Midbrain (tissue), 1 donor: Measurements from ENCODE around the gene OR56B4.
"Not testable (repeated sequence)": the region's sequence is repeated elsewhere in the genome, so short reads cannot be mapped to it uniquely, and the experiment has no call there.

Experiments
- DNase-seq: peaks from one replicate; lab custom pipeline; 2025; lab: John Stamatoyannopoulos, UW

OR56B4 gene, protein sequence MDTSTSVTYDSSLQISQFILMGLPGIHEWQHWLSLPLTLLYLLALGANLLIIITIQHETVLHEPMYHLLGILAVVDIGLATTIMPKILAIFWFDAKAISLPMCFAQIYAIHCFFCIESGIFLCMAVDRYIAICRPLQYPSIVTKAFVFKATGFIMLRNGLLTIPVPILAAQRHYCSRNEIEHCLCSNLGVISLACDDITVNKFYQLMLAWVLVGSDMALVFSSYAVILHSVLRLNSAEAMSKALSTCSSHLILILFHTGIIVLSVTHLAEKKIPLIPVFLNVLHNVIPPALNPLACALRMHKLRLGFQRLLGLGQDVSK

GRCh38 chr11:6107384-6107783 lies at the start of gene OR56B4:
Gene OR56B4 (plus strand): TSS chr11:6107684. CDS start chr11:6107779, 95 bp downstream.
- not testable (repeated sequence) for DNase-seq

DNA sequence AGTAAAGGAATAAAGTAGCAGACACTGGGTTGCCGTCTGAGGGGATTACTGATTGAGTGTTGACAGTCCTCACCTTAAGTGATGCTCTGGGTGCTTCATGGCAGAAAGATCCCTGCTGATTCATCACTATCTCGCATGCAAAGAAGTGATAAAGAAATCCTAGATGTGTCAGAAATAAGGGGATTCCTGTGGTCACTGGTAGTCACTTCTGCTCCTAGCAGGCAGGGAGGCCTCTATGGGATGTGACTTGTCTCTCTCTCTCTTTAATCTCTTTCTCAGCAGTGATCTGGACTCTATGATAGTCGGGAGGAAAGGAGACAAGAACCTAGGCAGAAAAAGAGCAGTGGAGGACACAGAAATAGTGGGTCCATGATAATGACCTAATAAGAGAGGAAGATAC lies 46.0 kb upstream of the OR56B4 start:
- no peak for DNase-seq

GRCh38 chr11:6062691-6063358 lies 44.7 kb upstream of the OR56B4 start:
- no peak for DNase-seq

DNA sequence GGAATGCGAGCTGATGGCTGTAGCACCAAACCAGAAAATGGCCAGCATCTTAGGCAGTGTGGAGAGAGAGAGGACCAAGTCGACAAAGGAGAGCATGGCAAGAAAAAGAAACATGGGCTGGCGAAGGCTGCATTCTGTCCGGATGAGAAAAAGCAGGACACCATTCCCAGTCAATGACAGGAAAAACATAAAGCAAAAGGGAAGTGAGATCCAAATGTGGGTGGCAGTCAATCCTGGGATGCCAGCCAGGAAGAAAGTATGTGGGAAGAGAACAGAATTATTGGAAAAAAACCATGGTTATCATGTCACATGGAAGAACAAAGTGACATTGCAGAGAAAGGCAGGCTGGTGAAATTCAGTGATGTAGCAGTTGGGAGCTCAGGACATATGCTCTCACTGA lies 40.0 kb upstream of the OR56B4 start:
- DNase-seq: no peak

GRCh38 chr11:6076443-6076842 lies 31.0 kb upstream of the OR56B4 start:
- not testable (repeated sequence) for DNase-seq

- no peak for DNase-seq
Measured at GRCh38 chr11:6077723-6078122, 29.8 kb upstream of the OR56B4 start.

DNA sequence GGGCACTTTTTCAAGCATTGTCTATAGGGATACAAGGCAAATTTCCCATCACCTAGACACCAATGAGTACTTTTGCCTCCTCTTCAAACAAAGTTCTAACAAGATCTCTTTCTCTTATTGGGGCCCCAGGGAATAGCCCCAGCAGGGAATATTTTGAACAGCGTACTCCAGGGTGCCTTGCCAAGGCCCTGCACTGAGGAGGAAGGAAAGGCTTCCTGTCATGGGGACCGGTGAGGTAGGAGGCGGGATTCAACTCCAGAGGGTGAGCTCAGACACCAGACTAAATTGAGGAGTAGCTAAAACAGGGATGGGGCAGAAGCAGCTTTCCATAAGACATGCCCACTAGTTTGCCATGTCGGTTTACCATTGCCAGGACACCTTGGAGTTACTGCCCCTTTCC lies 28.0 kb upstream of the OR56B4 start:
- no peak for DNase-seq

DNA sequence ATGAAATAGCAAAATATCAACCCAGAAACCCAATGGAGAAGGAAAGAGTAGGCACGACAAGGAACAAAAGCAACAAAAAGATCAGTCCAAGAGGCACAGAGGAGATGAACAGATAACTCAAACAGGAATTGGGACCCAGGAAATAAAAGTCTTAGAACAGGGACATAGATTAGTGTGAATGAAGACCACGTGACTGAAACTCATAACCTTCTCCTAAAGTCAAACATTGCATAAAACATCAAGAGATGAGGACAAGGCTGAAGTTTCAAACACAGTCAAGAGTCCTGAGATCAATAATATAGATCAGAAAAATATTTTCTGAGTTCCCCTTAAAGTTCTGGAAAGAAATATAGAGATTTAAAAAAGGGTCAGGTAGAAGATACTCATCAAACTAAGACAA lies 24.4 kb upstream of the OR56B4 start:
- no peak for DNase-seq

DNA sequence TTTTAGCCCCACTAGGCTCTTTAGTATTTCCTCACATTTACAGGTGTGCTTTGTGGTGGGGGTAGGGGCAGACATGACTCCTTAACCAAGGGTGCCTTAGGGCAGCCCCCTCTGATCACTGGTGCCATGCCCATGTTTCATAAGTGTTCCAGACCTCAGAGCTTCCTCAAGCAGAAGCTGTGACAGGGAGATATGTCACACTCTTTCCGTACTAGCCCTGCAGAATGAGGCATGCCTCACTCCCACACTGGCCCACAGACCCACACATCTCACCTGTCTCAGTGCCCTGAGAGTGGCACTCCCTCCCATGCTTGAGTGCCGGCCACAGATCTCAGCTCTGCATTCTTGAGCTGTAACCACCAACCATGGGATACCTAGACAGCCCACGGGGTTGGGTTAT lies 22.9 kb upstream of the OR56B4 start:
- no peak for DNase-seq

DNA sequence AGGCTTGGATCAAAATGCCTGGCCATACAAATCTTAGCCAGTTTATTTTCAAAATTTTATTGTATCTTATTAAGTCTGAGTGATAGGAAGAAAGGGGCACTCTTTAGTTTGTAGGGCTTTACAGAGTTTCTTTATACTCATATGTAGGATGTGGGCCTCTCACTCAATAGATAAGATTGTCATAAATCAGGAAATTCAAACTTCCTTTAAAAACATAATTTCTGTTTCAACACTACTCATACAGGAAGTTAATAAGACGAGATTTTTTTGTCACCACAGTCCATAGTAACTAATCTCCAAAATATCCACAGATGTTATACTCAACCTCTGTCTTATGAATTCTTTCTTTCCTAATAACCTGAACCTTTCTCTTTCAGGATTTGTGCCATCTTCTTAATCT lies 13.3 kb upstream of the OR56B4 start:
- DNase-seq: no peak

GRCh38 chr11:6095798-6096197 lies 11.7 kb upstream of the OR56B4 start:
- no peak for DNase-seq

DNA sequence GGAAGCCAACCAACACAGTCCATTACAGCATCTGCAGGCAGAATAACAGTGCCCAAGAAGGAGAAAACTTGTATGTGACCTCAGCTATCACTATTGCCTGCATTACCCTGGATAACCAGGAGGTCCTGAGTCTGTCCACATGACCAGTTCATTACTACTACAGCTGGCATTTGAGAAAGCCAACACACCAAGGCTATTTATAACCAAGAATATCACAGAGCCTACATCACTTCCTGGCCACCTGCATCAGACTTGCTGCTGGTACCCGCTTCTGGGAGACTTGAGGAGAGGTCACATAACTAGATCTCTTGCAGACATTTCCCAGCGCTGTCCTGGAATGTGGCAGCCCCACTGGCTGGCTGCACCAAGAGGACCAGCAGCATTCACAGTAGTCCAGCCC lies 11.1 kb upstream of the OR56B4 start:
- no peak for DNase-seq

- DNase-seq: no peak
Measured at GRCh38 chr11:6099577-6099976, 7.9 kb upstream of the OR56B4 start.

GRCh38 chr11:6110011-6110410 lies 2.5 kb downstream of the OR56B4 start:
- no peak for DNase-seq

- DNase-seq: no peak
Measured at GRCh38 chr11:6111673-6112072, 4.2 kb downstream of the OR56B4 start.

DNA sequence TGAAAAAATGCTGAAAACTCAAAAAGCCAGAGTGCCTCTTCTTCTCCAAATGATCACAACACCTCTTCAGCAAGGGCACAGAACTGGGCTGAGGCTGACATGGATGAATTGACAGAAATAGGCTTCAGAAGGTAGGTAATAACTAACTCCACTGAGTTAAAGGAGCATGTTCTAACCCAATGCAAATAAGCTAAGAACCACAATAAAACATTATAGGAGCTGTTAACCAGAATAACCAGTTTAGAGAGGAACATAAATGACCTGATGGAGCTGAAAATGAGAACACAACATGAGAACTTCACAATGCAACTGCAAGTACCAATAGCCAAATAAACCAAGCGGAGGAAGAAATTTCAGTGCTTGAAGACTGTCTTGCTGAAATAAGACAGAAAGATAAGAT lies 9.2 kb downstream of the OR56B4 start:
- no peak for DNase-seq

- DNase-seq: no peak
Measured at GRCh38 chr11:6124245-6124644, 16.8 kb downstream of the OR56B4 start.

- no peak for DNase-seq
Measured at GRCh38 chr11:6127881-6128280, 20.4 kb downstream of the OR56B4 start.

DNA sequence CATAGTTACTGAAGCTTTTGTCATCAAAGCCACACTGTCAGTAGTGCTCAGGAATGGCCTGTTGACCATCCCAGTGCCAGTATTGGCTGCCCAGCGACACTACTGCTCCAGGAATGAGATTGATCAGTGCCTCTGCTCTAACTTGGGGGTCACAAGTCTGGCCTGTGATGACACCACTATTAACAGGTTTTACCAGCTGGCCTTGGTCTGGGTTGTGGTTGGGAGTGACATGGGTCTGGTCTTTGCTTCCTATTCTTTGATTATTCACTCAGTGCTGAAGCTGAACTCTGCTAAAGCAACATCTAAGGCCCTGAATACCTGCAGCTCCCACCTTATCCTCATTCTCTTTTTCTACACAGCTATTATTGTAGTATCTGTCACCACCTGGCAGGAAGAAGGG lies 21.5 kb downstream of the OR56B4 start:
- DNase-seq: no peak

GRCh38 chr11:6129635-6130034 lies 22.2 kb downstream of the OR56B4 start:
- DNase-seq: no peak

- DNase-seq: no peak
Measured at GRCh38 chr11:6132431-6132830, 24.9 kb downstream of the OR56B4 start.

GRCh38 chr11:6135936-6136335 lies 28.5 kb downstream of the OR56B4 start:
- not testable (repeated sequence) for DNase-seq

- DNase-seq: no peak
Measured at GRCh38 chr11:6142936-6143335, 35.5 kb downstream of the OR56B4 start.

- DNase-seq: not testable (repeated sequence)
Measured at GRCh38 chr11:6143737-6144136, 36.3 kb downstream of the OR56B4 start.
